WERI-Rb-1 (cell line): ENCODE results near the gene LMO7.
"Not testable (repeated sequence)": the region's sequence is repeated elsewhere in the genome, so short reads cannot be mapped to it uniquely, and the experiment has no call there.

Source experiments
- DNase-seq: peaks from one replicate; pipeline ENCODE4 v3.0.0-alpha.2; 2020
- H3K27ac ChIP-seq: fragments of 250-450 bp; sonication (Bioruptor Pico); 2 replicates; pipeline ENCODE4 v1.5.1; 2020; ENCODE audit warnings: mild to moderate bottlenecking, moderate library complexity
- H3K27me3 ChIP-seq: fragments of 250-450 bp; sonication (Bioruptor Pico); 2 replicates; pipeline ENCODE4 v1.5.1; 2021; ENCODE audit warnings: mild to moderate bottlenecking, low read depth, moderate library complexity; ENCODE audit not compliant: insufficient read depth, severe bottlenecking
- H3K36me3 ChIP-seq: fragments of 250-450 bp; sonication (Bioruptor Pico); 2 replicates; pipeline ENCODE4 v1.5.1; 2020; ENCODE audit warnings: mild to moderate bottlenecking, moderate library complexity
- H3K4me3 ChIP-seq: 2 replicates; pipeline ENCODE4 v1.5.1; 2011; ENCODE audit warnings: low read depth, mild to moderate bottlenecking, control low read depth, low read length
- H3K9me3 ChIP-seq: fragments of 250-450 bp; sonication (Bioruptor Pico); 2 replicates; pipeline ENCODE4 v1.5.1; 2021; ENCODE audit warnings: mild to moderate bottlenecking, moderate library complexity; ENCODE audit not compliant: severe bottlenecking
- CTCF ChIP-seq: IDR thresholded peaks from 2 replicates; pipeline ENCODE4 v1.5.1; 2011; ENCODE audit warnings: low read depth, mild to moderate bottlenecking, control low read depth, inconsistent platforms, low read length

LMO7 gene

DNA sequence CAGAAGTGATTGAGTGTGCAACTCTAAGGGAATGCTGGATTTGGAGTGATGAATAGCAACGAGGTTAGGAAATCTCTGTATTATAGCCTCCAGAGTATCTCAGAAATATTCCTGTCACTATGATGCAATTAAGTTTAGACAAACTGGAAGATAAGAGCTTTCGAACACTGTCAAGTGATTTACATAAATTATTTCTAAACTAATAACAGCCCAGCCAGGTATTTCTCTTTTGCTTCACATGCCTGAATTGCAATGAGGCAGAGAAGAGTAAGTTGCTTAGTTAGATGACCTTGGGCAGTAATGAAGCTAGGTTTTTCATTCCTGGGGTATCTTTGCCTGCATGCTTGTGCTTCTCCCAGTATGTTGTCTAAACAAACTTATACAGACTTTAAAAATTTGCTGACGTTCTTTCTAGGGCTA, 134.5 kb downstream of the LMO7 start:
- Histone ChIP-seq H3K27ac (no peak overlapping the region), H3K9me3 (no peaks in the 10 kb centered on the region), H3K36me3 (no peaks in the 10 kb centered on the region), H3K27me3 (no peaks in the 10 kb centered on the region), H3K4me3 (no peak overlapping the region)
- no peak for DNase-seq
- TF ChIP-seq CTCF = no peak

DNA sequence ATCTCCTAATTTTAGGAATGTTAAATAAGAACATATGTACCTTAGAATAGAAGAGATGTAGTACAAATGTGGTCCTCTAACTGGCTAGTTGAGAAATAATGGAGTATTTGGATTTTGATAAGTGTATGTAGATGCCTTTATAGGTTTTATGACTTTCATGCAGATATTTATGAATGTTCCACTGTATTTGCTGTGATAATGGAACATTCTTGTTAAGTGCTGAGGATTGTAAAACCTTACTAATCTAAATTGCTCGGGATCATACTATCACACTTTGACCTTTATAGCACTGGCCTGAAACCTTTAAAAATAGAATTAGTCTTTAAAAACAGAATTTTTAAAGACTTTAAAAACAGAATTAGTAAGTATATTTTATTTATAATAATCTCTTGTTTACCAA, 135.1 kb downstream of the LMO7 start:
- Histone ChIP-seq H3K27ac (no peak overlapping the region), H3K9me3 (no peaks in the 10 kb centered on the region), H3K27me3 (no peaks in the 10 kb centered on the region), H3K4me3 (no peak overlapping the region), H3K36me3 (no peaks in the 10 kb centered on the region)
- DNase-seq = no peak
- TF ChIP-seq CTCF = no peak

GRCh38 chr13:75771818-75772217, 135.7 kb downstream of the LMO7 start:
- Histone ChIP-seq H3K27me3 (no peaks in the 10 kb centered on the region), H3K4me3 (no peak overlapping the region), H3K9me3 (no peaks in the 10 kb centered on the region), H3K27ac (no peak overlapping the region), H3K36me3 (no peaks in the 10 kb centered on the region)
- no peak for TF ChIP-seq CTCF
- no peak for DNase-seq

GRCh38 chr13:75774176-75774575, 138.0 kb downstream of the LMO7 start:
- Histone ChIP-seq H3K4me3 (no peak overlapping the region), H3K36me3 (no peaks in the 10 kb centered on the region), H3K9me3 (no peaks in the 10 kb centered on the region), H3K27me3 (no peaks in the 10 kb centered on the region), H3K27ac (no peak overlapping the region)
- TF ChIP-seq CTCF = no peak
- no peak for DNase-seq

DNA sequence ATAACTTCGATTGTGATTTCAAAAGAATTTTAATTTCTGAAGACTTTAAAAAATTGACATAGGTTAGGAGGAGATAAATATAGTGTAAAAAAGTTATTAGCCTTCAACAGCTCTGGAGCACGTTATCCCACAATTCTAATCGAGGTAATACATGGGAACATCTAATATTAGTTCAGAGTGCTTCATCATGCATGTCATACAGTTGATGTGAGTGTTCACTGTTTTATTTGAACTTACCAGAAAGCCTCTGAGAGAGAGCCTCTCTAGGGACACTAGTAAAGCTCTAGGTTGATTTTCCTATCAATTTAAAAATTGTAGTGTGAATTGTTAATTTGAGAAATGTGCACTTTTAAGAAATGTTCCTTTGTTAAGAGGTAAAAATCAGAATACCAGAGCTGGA, 140.4 kb downstream of the LMO7 start:
- no peaks in the 10 kb centered on the region for H3K36me3 ChIP-seq
- H3K27me3 ChIP-seq = no peaks in the 10 kb centered on the region
- no peaks in the 10 kb centered on the region for H3K9me3 ChIP-seq
- H3K4me3 ChIP-seq = no peak overlapping the region
- no peak for DNase-seq
- no peak for TF ChIP-seq CTCF
- H3K27ac ChIP-seq = no peak overlapping the region

DNA sequence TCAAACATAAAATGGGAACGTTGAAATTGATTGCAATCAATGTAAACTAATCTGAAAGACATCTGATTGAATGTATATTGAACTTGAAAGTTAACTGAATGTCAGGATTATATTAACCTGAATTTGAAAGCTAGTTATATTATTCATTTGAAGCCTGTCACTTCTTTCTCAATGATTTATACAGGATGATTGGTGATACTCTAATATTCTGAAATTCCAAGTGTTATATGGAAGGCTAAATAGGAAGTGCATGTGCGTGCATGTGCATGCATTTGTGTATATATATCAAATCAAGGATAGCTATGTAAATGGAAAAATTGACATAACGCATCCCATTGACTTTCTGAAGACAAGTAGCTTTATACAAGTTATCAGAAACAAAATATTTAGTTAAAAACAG, 143.3 kb downstream of the LMO7 start:
- Histone ChIP-seq H3K36me3 (no peaks in the 10 kb centered on the region), H3K4me3 (no peak overlapping the region), H3K27me3 (no peaks in the 10 kb centered on the region), H3K9me3 (no peaks in the 10 kb centered on the region), H3K27ac (no peak overlapping the region)
- DNase-seq = no peak
- no peak for TF ChIP-seq CTCF

DNA sequence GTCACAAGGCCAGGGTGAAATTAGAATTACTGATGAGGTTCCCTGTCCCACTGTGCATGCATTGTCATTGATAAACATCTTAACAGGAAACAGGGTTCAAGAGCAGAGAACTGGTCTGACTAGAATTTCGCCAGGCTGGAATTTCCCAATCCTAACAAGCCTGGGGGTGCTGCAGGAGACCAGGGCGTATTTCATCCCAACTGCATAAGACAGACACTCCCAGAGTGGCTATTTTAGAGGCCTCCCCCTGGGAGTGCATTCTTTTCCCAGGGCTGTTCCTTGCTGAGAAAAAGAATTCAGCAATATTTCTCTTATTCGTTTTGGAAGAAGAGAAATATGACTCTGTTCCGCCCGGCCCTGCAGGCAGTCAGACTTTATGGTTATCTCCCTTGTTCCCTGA, 144.0 kb downstream of the LMO7 start:
- H3K4me3 ChIP-seq, H3K27me3 ChIP-seq, H3K27ac ChIP-seq, H3K9me3 ChIP-seq, DNase-seq, H3K36me3 ChIP-seq: not testable (repeated sequence)
